Measurements from ENCODE around the gene ARID5B. TPM values are rescaled to one million over a fixed set of nuclear protein-coding genes. Genes with fewer than 3 reads are reported as not detected.

ARID5B gene
- polyA plus RNA-seq, 3 donors, result 1.00 to 2.5 (median 1.5) TPM

GRCh38 chr10:61978965-61979364 is 77.5 kb downstream of the ARID5B start:
- H4K20me1 ChIP-seq (ENCODE audit: insufficient read depth, low read length), result no peaks in the 10 kb centered on the region
- intact Hi-C loops (cut with micrococcal nuclease), result loop anchor here in 1 of 2 donors (10.0 kb wide), 1 partner anchor 56 kb away; no protein-coding TSS in a partner anchor
- peak; percentile 67 to 77 (median 76) for DNase-seq
- H3K27me3 ChIP-seq (ENCODE audit: control insufficient read depth in 2 of 2, insufficient read depth in 2 of 2, low read length in 2 of 2), result no peaks in the 10 kb centered on the region
- peaks cover 24% of the 10 kb centered on the region for H3K4me1 Mint-ChIP-seq
- H3K27ac ChIP-seq (ENCODE audit: low read depth in 1 of 2, low read length in 2 of 2), result peak overlapping the region in 1 of 2 donors; percentile 14
- H3K9me3 ChIP-seq (replicated peaks in 1 of 2; ENCODE audit: control insufficient read depth in 1 of 2, insufficient read depth in 1 of 2, low read length in 2 of 2), result no peaks in the 10 kb centered on the region
- peaks cover 0 to 3% (median 0%) of the 10 kb centered on the region in 7 donors for H3K9me3 Mint-ChIP-seq
- H3K27me3 Mint-ChIP-seq (ENCODE audit: low read depth in 3 of 3), result no peaks in the 10 kb centered on the region
- H3K27ac Mint-ChIP-seq, result peak overlapping the region; percentile 48 to 84 (median 62)
- H3K36me3 ChIP-seq (replicated peaks in 1 of 2; ENCODE audit: control insufficient read depth in 1 of 2, insufficient read depth in 2 of 2, low read length in 2 of 2), result no peaks in the 10 kb centered on the region
- 74% methylated on average over 4 of the region's 5 CpGs for WGBS (ENCODE audit: insufficient coverage)
- H3K4me3 ChIP-seq (replicated peaks in 1 of 3; ENCODE audit: low read depth in 2 of 3, low read length in 3 of 3), result no peak overlapping the region
- H3K4me1 ChIP-seq (ENCODE audit: control insufficient read depth in 1 of 2, insufficient read depth in 2 of 2, low read length in 2 of 2), result peaks cover 14 to 19% of the 10 kb centered on the region in 2 donors
- TF ChIP-seq CTCF (IDR thresholded peaks at IDR 0.05), result peak; percentile 77
- H3K4me3 Mint-ChIP-seq, result peak overlapping the region; percentile 39 to 48
- H3K79me2 ChIP-seq (ENCODE audit: insufficient read depth, low read length), result no peaks in the 10 kb centered on the region
- H3K9ac ChIP-seq (ENCODE audit: insufficient read depth, low read length, poor library complexity, severe bottlenecking), result no peak overlapping the region
- no peak overlapping the region for H2AFZ ChIP-seq (ENCODE audit: insufficient read depth, low read depth, low read length, poor library complexity, severe bottlenecking)
- H3K4me2 ChIP-seq (replicated peaks; ENCODE audit: extremely low read depth, low read length, poor library complexity, severe bottlenecking), result peak overlapping the region; percentile 28
- peaks cover 10% of the 10 kb centered on the region in 2 donors for H3K36me3 Mint-ChIP-seq

- H3K27ac Mint-ChIP-seq, result no peak overlapping the region
- Histone ChIP-seq H3K4me2 (replicated peaks; ENCODE audit: extremely low read depth, low read length, poor library complexity, severe bottlenecking) (no peak overlapping the region), H4K20me1 (ENCODE audit: insufficient read depth, low read length) (no peaks in the 10 kb centered on the region), H3K4me1 (ENCODE audit: control insufficient read depth in 1 of 2, insufficient read depth in 2 of 2, low read length in 2 of 2) (peaks cover 10% of the 10 kb centered on the region in 2 donors), H3K27me3 (ENCODE audit: control insufficient read depth in 2 of 2, insufficient read depth in 2 of 2, low read length in 2 of 2) (no peaks in the 10 kb centered on the region), H3K4me3 (replicated peaks in 1 of 3; ENCODE audit: low read depth in 2 of 3, low read length in 3 of 3) (no peak overlapping the region), H3K9ac (ENCODE audit: insufficient read depth, low read length, poor library complexity, severe bottlenecking) (no peak overlapping the region), H3K79me2 (ENCODE audit: insufficient read depth, low read length) (no peaks in the 10 kb centered on the region), H3K27ac (ENCODE audit: low read depth in 1 of 2, low read length in 2 of 2) (no peak overlapping the region), H3K9me3 (replicated peaks in 1 of 2; ENCODE audit: control insufficient read depth in 1 of 2, insufficient read depth in 1 of 2, low read length in 2 of 2) (no peaks in the 10 kb centered on the region), H2AFZ (ENCODE audit: insufficient read depth, low read depth, low read length, poor library complexity, severe bottlenecking) (no peak overlapping the region), H3K36me3 (replicated peaks in 1 of 2; ENCODE audit: control insufficient read depth in 1 of 2, insufficient read depth in 2 of 2, low read length in 2 of 2) (no peaks in the 10 kb centered on the region)
- WGBS (ENCODE audit: insufficient coverage), result no CpG with 5 or more reads among the region's 1 CpG
- peaks cover 0 to 3% (median 0%) of the 10 kb centered on the region in 7 donors for H3K9me3 Mint-ChIP-seq
- H3K36me3 Mint-ChIP-seq, result peaks cover 7 to 11% of the 10 kb centered on the region in 2 donors
- peaks cover 13% of the 10 kb centered on the region for H3K4me1 Mint-ChIP-seq
- no peaks in the 10 kb centered on the region for H3K27me3 Mint-ChIP-seq (ENCODE audit: low read depth in 3 of 3)
- no peak for DNase-seq
- no peak overlapping the region for H3K4me3 Mint-ChIP-seq
- intact Hi-C loops (cut with micrococcal nuclease), result no loop called here
- TF ChIP-seq CTCF (IDR thresholded peaks at IDR 0.05), result no peak
Observed at GRCh38 chr10:61981460-61981859, 80.0 kb downstream of the ARID5B start.
